Uterus (tissue), 4 donors: Measurements from ENCODE around the gene PCDH8. TPM values are rescaled to one million over a fixed set of nuclear protein-coding genes. Genes with fewer than 3 reads are reported as not detected.

Experiments
- DNase-seq, 2 donors: peaks; one replicate each; pipeline ENCODE4 v3.0.0-alpha.2; 2019 to 2020
- H3K27ac ChIP-seq, 2 donors: fragments of 200-600 bp; sonication (generic); 1 replicate in 1 of 2; 2 replicates in 1 of 2; pipeline ENCODE4 v1.5.1; 2016 to 2018
- H3K27me3 ChIP-seq, 2 donors: fragments of 200-600 bp; sonication (generic); one replicate each; pipeline ENCODE4 v1.5.1; 2018 to 2019; ENCODE audit warnings: control low read depth in 1 of 2
- H3K36me3 ChIP-seq, 2 donors: fragments of 200-600 bp; sonication (generic); one replicate each; pipeline ENCODE4 v1.5.1; 2019; ENCODE audit warnings: control low read depth in 1 of 2
- H3K4me1 ChIP-seq, 2 donors: fragments of 200-600 bp; sonication (generic); one replicate each; pipeline ENCODE4 v1.5.1; 2018 to 2019; ENCODE audit warnings: control low read depth in 1 of 2
- H3K4me3 ChIP-seq, 2 donors: fragments of 200-600 bp; sonication (generic); 1 replicate in 1 of 2; 2 replicates in 1 of 2; pipeline ENCODE4 v1.5.1; 2018 to 2019; ENCODE audit warnings: mild to moderate bottlenecking in 1 of 2
- H3K9me3 ChIP-seq, 2 donors: fragments of 200-600 bp; sonication (generic); one replicate each; pipeline ENCODE4 v1.5.1; 2019; ENCODE audit warnings: control low read depth in 1 of 2
- CTCF ChIP-seq, 4 experiments: fragments of 200-600 bp in 2 of 4; fragments of 450-650 bp in 2 of 4; sonication (generic) in 2 of 4; IDR thresholded peaks; one replicate each; pipeline ENCODE4 v1.5.1; 2016 to 2019; ENCODE audit warnings: antibody characterized with exemption in 4 of 4, mild to moderate bottlenecking in 2 of 4, moderate library complexity in 1 of 4
- POLR2A ChIP-seq, 2 donors: fragments of 450-650 bp; IDR thresholded peaks; one replicate each; pipeline ENCODE4 v1.6.1; 2016; ENCODE audit warnings: antibody characterized with exemption in 2 of 2, mild to moderate bottlenecking in 1 of 2, moderate library complexity in 1 of 2
- intact Hi-C: fragments of 100-400 bp; cut with DNase I; formaldehyde crosslinking; loops from one replicate; pipeline ENCODE4 v1.15.1; 2023; ENCODE audit warnings: low total_unique reads
- total RNA-seq, 4 donors: library from RNA; depleted of rRNA in 3 of 4; stranded (reverse); fragments of >200 nt in 3 of 4; gene quantifications; one replicate each; pipeline versions ENCODE4 v1.1.0 to v1.2.4, GENCODE V29; 2014 to 2023
- donor health status: DM: yes; HTN: yes; CAD: no.

PCDH8 gene
- total RNA-seq, 4 donors from 2014 or later: 0.62 TPM; not detected in 3

GRCh38 chr13:52842441-52842840, 6.0 kb downstream of the PCDH8 start:
- TF ChIP-seq POLR2A (IDR thresholded peaks at IDR 0.05) (no peak), CTCF (IDR thresholded peaks at IDR 0.05) (no peak)
- no peaks in the 10 kb centered on the region for H3K9me3 ChIP-seq
- no peak for DNase-seq
- no peak overlapping the region for H3K27ac ChIP-seq
- intact Hi-C loops: no loop called here
- H3K4me3 ChIP-seq: no peak overlapping the region
- peaks cover 11 to 35% of the 10 kb centered on the region in 2 donors for H3K27me3 ChIP-seq
- no peaks in the 10 kb centered on the region for H3K36me3 ChIP-seq
- peaks cover 0 to 6% of the 10 kb centered on the region in 2 donors for H3K4me1 ChIP-seq

- H3K4me3 ChIP-seq: no peak overlapping the region
- no peaks in the 10 kb centered on the region for H3K4me1 ChIP-seq
- H3K36me3 ChIP-seq: no peaks in the 10 kb centered on the region
- DNase-seq: no peak
- H3K27ac ChIP-seq: no peak overlapping the region
- intact Hi-C loops: no loop called here
- peaks cover 0 to 26% of the 10 kb centered on the region in 2 donors for H3K27me3 ChIP-seq
- no peaks in the 10 kb centered on the region for H3K9me3 ChIP-seq
- TF ChIP-seq CTCF (IDR thresholded peaks at IDR 0.05) (no peak), POLR2A (IDR thresholded peaks at IDR 0.05) (no peak)
Observed at GRCh38 chr13:52840066-52840465, 8.4 kb downstream of the PCDH8 start.

GRCh38 chr13:52838433-52839107, 9.9 kb downstream of the PCDH8 start:
- no peak overlapping the region for H3K27ac ChIP-seq
- intact Hi-C loops: no loop called here
- no peak overlapping the region for H3K4me3 ChIP-seq
- no peak for DNase-seq
- H3K9me3 ChIP-seq: no peaks in the 10 kb centered on the region
- H3K27me3 ChIP-seq: peaks cover 0 to 16% of the 10 kb centered on the region in 2 donors
- TF ChIP-seq POLR2A (IDR thresholded peaks at IDR 0.05) (no peak), CTCF (IDR thresholded peaks at IDR 0.05) (no peak)
- H3K36me3 ChIP-seq: no peaks in the 10 kb centered on the region
- no peaks in the 10 kb centered on the region for H3K4me1 ChIP-seq

GRCh38 chr13:52837850-52838249, 10.6 kb downstream of the PCDH8 start:
- no peak overlapping the region for H3K27ac ChIP-seq
- no peaks in the 10 kb centered on the region for H3K4me1 ChIP-seq
- intact Hi-C loops: no loop called here
- peaks cover 0 to 9% of the 10 kb centered on the region in 2 donors for H3K27me3 ChIP-seq
- TF ChIP-seq POLR2A (IDR thresholded peaks at IDR 0.05) (no peak), CTCF (IDR thresholded peaks at IDR 0.05) (no peak)
- no peaks in the 10 kb centered on the region for H3K36me3 ChIP-seq
- no peak overlapping the region for H3K4me3 ChIP-seq
- H3K9me3 ChIP-seq: no peaks in the 10 kb centered on the region
- no peak for DNase-seq

- intact Hi-C loops: no loop called here
- no peaks in the 10 kb centered on the region for H3K4me1 ChIP-seq
- H3K27ac ChIP-seq: no peak overlapping the region
- no peaks in the 10 kb centered on the region for H3K27me3 ChIP-seq
- H3K4me3 ChIP-seq: no peak overlapping the region
- no peak for DNase-seq
- no peaks in the 10 kb centered on the region for H3K9me3 ChIP-seq
- H3K36me3 ChIP-seq: no peaks in the 10 kb centered on the region
- TF ChIP-seq POLR2A (IDR thresholded peaks at IDR 0.05) (no peak), CTCF (IDR thresholded peaks at IDR 0.05) (no peak)
Observed at GRCh38 chr13:52835071-52835839, 13.2 kb downstream of the PCDH8 start.
